Stimulated activated naive CD4-positive, alpha-beta T cell treated with Interleukin-2 at 50 U/mL for 16 hours (primary cell): ENCODE data around the gene FNBP1.

Experiments
- DNase-seq: peaks from one replicate; lab custom pipeline; 2025; lab: John Stamatoyannopoulos, UW

FNBP1 gene

GRCh38 chr9:129854588-129855110 is 188.3 kb downstream of the FNBP1 start:
- no peak for DNase-seq

- DNase-seq = no peak
These were observed 189.4 kb downstream of the FNBP1 start for GRCh38 chr9:129853614-129854013.

GRCh38 chr9:129852579-129852978 is 190.4 kb downstream of the FNBP1 start:
- no peak for DNase-seq

- no peak for DNase-seq
These were observed 191.2 kb downstream of the FNBP1 start for GRCh38 chr9:129851821-129852220.

GRCh38 chr9:129850821-129851550 is 192.0 kb downstream of the FNBP1 start:
- no peak for DNase-seq

GRCh38 chr9:129849901-129850300 is 193.1 kb downstream of the FNBP1 start:
- DNase-seq = no peak

GRCh38 chr9:129848712-129849441 is 194.1 kb downstream of the FNBP1 start:
- DNase-seq = no peak

- no peak for DNase-seq
These were observed 197.6 kb downstream of the FNBP1 start for GRCh38 chr9:129845373-129845772.

- DNase-seq = no peak
These were observed 201.9 kb downstream of the FNBP1 start for GRCh38 chr9:129841071-129841470.

- no peak for DNase-seq
These were observed 203.0 kb downstream of the FNBP1 start for GRCh38 chr9:129840034-129840433.

- no peak for DNase-seq
These were observed 203.5 kb downstream of the FNBP1 start for GRCh38 chr9:129839324-129840023.

GRCh38 chr9:129838707-129839259 is 204.2 kb downstream of the FNBP1 start:
- DNase-seq = no peak
